ENCODE results near the gene RSPO1. TPM values are rescaled to one million over a fixed set of nuclear protein-coding genes. Genes with fewer than 3 reads are reported as not detected.

Gene RSPO1
- total and polyA plus RNA-seq, 2 of the 4 experiments (the other 2 are of a cell fraction), result not detected

- POLR2A ChIA-PET (ENCODE audit: unreplicated experiment), result no interaction called here
- H2AFZ ChIP-seq (replicated peaks; ENCODE audit: low read length, poor library complexity), result no peak overlapping the region
- no peak overlapping the region for H3K14ac ChIP-seq (replicated peaks; ENCODE audit: low read depth, low read length)
- no peak overlapping the region for H2AK9ac ChIP-seq (replicated peaks; ENCODE audit: low read depth, low read length, poor library complexity)
- no peaks in the 10 kb centered on the region for H3K9me3 ChIP-seq (ENCODE audit: control insufficient read depth, insufficient read depth, low read length)
- H2BK120ac ChIP-seq (ENCODE audit: low read depth, low read length), result no peak overlapping the region
- ATAC-seq (ENCODE audit: low read depth) (no peak), DNase-seq (no peak)
- H4K91ac ChIP-seq (ENCODE audit: insufficient read depth, low read depth, low read length), result no peak overlapping the region
- H4K5ac ChIP-seq (ENCODE audit: low read depth, low read length), result no peak overlapping the region
- no peak overlapping the region for H2BK20ac ChIP-seq (ENCODE audit: low read depth, low read length)
- H3K23ac ChIP-seq (ENCODE audit: low read depth, low read length), result no peak overlapping the region
- H3K27me3 ChIP-seq (ENCODE audit: control insufficient read depth, insufficient read depth, low read length), result peaks cover 30% of the 10 kb centered on the region
- H2BK15ac ChIP-seq (ENCODE audit: low read depth, low read length), result no peak overlapping the region
- WGBS, 2 experiments (ENCODE audit: extremely low coverage in 2 of 2, insufficient read length in 1 of 2), result 83% methylated on average over 4 of the region's 14 CpGs; no CpG with 5 or more reads in 1 of the 2 experiments
- H3K4me3 ChIP-seq (ENCODE audit: insufficient read depth, low read depth, low read length), result no peak overlapping the region
- no peak overlapping the region for H3K4me2 ChIP-seq (ENCODE audit: low read depth, low read length)
- no peaks in the 10 kb centered on the region for H3K4me1 ChIP-seq (ENCODE audit: control insufficient read depth, insufficient read depth, low read length)
- dilution Hi-C loops (cut with HindIII; ENCODE audit: low sequenced_read_pairs, unreplicated experiment), result no loop called here
- in situ Hi-C loops (cut with MboI; ENCODE audit: low sequenced_read_pairs), result no loop called here
- no peak overlapping the region for H2AK5ac ChIP-seq (ENCODE audit: low read depth, low read length)
- H3K36me3 ChIP-seq (ENCODE audit: control insufficient read depth, insufficient read depth, low read length), result no peaks in the 10 kb centered on the region
- no peak overlapping the region for H3K56ac ChIP-seq (ENCODE audit: extremely low read depth, insufficient read depth, low read length)
- H3K9me1 ChIP-seq (ENCODE audit: insufficient read depth, low read length), result no peaks in the 10 kb centered on the region
- H4K8ac ChIP-seq (ENCODE audit: low read depth in 2 of 2, low read length in 2 of 2), result no peak overlapping the region
- no peaks in the 10 kb centered on the region for H4K20me1 ChIP-seq (ENCODE audit: insufficient read depth, low read length)
- TF ChIP-seq USF2 (IDR thresholded peaks at IDR 0.05; ENCODE audit: low read depth, low read length) (no peak), CHD1 (IDR thresholded peaks at IDR 0.05; ENCODE audit: low read depth, low read length) (no peak), CTCF (conservative IDR thresholded peaks at IDR 0.05; ENCODE audit: low read depth, low read length) (no peak), MAZ (IDR thresholded peaks at IDR 0.05; ENCODE audit: borderline replicate concordance, low read depth, low read length) (no peak), BHLHE40 (IDR thresholded peaks at IDR 0.05; ENCODE audit: low read depth, low read length) (no peak)
- CTCF ChIA-PET, result no interaction called here
- H3K27ac ChIP-seq (ENCODE audit: insufficient read depth, low read length), result no peak overlapping the region
- no peaks in the 10 kb centered on the region for H3K79me1 ChIP-seq (ENCODE audit: low read depth in 1 of 2, low read length in 2 of 2)
- BruUV-seq (replicated peaks), result no TSS peak
- H3K9ac ChIP-seq (ENCODE audit: low read depth, low read length), result no peak overlapping the region
- H2BK5ac ChIP-seq (ENCODE audit: low read depth, low read length, poor library complexity, severe bottlenecking), result no peak overlapping the region
- no peak overlapping the region for H3K18ac ChIP-seq (ENCODE audit: low read depth, low read length)
- intact Hi-C loops (cut with micrococcal nuclease), result no loop called here
- H3K4ac ChIP-seq (ENCODE audit: low read depth, low read length), result no peak overlapping the region
Measured at GRCh38 chr1:37657620-37658412, 23.1 kb upstream of the RSPO1 start.

All from IMR-90 (cell line).